ENCODE results near the gene OTUD3.
"Not testable (repeated sequence)": the region's sequence is repeated elsewhere in the genome, so short reads cannot be mapped to it uniquely, and the experiment has no call there.

GRCh38 chr1:19869453-19869852, 12.7 kb upstream of the OTUD3 start:
- TF ChIP-seq CTCF (IDR thresholded peaks at IDR 0.05; ENCODE audit: low read length); EZH2 (IDR thresholded peaks at IDR 0.05; ENCODE audit: borderline replicate concordance, low read length): not testable (repeated sequence)
